Ovary (tissue), 9 donors: Measurements from ENCODE around the gene AKR1B1. TPM values are rescaled to one million over a fixed set of nuclear protein-coding genes. Genes with fewer than 3 reads are reported as not detected.

Experiments used
- DNase-seq, 5 donors: peaks; one replicate each; pipeline ENCODE4 v3.0.0-alpha.2; 2019 to 2020
- H3K27ac ChIP-seq, 2 donors: fragments of 200-600 bp; one replicate each; pipeline versions ENCODE4 v1.5.1 to v1.8.0; 2019 to 2022
- H3K27me3 ChIP-seq: fragments of 200-600 bp; one replicate; pipeline ENCODE4 v1.8.0; 2022
- H3K36me3 ChIP-seq: fragments of 200-600 bp; sonication (generic); one replicate; pipeline ENCODE4 v1.5.1; 2019
- H3K4me1 ChIP-seq: one replicate; pipeline ENCODE4 v1.8.1; 2013; ENCODE audit warnings: mild to moderate bottlenecking, moderate library complexity; ENCODE audit not compliant: insufficient read depth
- H3K4me3 ChIP-seq: fragments of 200-600 bp; sonication (generic); one replicate; pipeline ENCODE4 v1.5.1; 2017
- H3K9me3 ChIP-seq, 2 donors: fragments of 200-600 bp in 1 of 2; sonication (generic) in 1 of 2; one replicate each; pipeline versions ENCODE4 v1.5.1 to v1.8.1; 2013 to 2019; ENCODE audit warnings: mild to moderate bottlenecking in 1 of 2, moderate library complexity in 1 of 2
- EP300 ChIP-seq: sonication (generic); formaldehyde crosslinking; IDR thresholded peaks from one replicate; pipeline ENCODE4 v1.6.1; 2017; ENCODE audit warnings: antibody characterized with exemption
- POLR2A ChIP-seq: fragments of 450-650 bp; IDR thresholded peaks from one replicate; pipeline ENCODE4 v1.6.1; 2017; ENCODE audit warnings: antibody characterized with exemption, mild to moderate bottlenecking, moderate library complexity
- WGBS, 3 donors: extraction: QIAGEN DNeasy Blood & Tissue Kit in 1 of 3; methylation state at CpG; one replicate each; pipeline versions ENCODE4 v1.1.5 to v1.1.7; 2013 to 2017; 5-methylcytosine and 5-hydroxymethylcytosine counted together
- intact Hi-C, 4 donors: fragments of 100-400 bp; cut with DNase I; formaldehyde crosslinking; loops; one replicate each; pipeline versions ENCODE4 v1.11.0 to v1.15.1; 2022 to 2023
- polyA plus RNA-seq, 2 donors: library from polyadenylated mRNA; stranded (reverse); fragments of 200-250 nt in 1 of 2; fragments of 350-450 nt in 1 of 2; fragmentation: Illumina TruSeq in 1 of 2; extraction: RNeasy Lipid Tissue Mini Kit (QIAGEN cat#74804) in 1 of 2; gene quantifications; one replicate each; pipeline ENCODE4 v1.2.3, GENCODE V29; 2013 to 2014
- total RNA-seq, 7 donors: library from RNA; depleted of rRNA in 2 of 7; stranded (reverse); fragments of >200 nt in 2 of 7; fragmentation: NEBNext Ultra II Directional in 3 of 7; extraction: Animal tissue kit (Norgen Biotek cat#: 25700) in 3 of 7; gene quantifications; one replicate each; pipeline versions ENCODE4 v1.1.0 to v1.2.4, GENCODE V29; 2016 to 2023
- TF ChIP-seq, protein P1 (sequence below), 3 donors: fragments of 450-650 bp in 2 of 3; fragments of 200-600 bp in 1 of 3; IDR thresholded peaks; one replicate each; pipeline versions ENCODE4 v1.5.1 to v1.8.0; 2016 to 2022; ENCODE audit warnings: antibody characterized with exemption in 3 of 3, mild to moderate bottlenecking in 1 of 3
- donor health status: DM: no; HTN: no; CAD: no; lungs with moderate emphysema.
- donor health status: DM: no; HTN: no; CAD: no.
- donor health status: Bipolar disorder and iron deficiency.
- donor health status: DM: yes; HTN: yes; CAD: no.
- donor health status: DM: no; HTN: no; CAD: no.
- donor health status: DM: yes; HTN: yes; CAD: no.

The AKR1B1 gene
- total and polyA plus RNA-seq, 9 donors = 39.3 to 133 (median 80.8) TPM

DNA sequence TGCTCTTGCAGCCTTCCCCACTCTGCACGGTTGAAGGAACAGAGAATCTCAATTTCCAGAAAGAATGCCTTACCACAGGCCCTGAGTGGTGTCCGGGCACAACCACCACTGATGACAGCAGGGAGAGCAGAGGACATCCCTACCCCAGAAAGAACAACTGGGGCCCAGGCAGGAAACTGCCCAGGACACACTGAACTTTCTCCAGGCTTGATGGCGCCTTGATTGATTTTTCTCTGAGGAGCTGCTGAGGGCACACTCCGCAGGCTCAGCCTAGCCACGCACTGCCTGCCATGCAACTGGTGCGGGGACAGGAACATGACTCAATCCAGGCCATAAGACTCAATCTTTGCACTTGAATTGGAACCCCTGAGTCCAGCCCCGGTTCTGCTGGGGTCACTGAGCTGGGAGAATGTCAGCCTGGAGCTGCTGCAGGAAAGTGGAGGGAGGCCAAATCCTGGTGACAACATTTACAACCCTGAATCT is 5.9 kb downstream of the AKR1B1 start:
- no peak for DNase-seq
- H3K4me1 ChIP-seq = peaks cover 9% of the 10 kb centered on the region
- 74 to 77% (median 74%) methylated on average over 7 of the region's 7 CpGs for WGBS, 3 donors
- H3K27me3 ChIP-seq = no peaks in the 10 kb centered on the region
- no peak overlapping the region for H3K4me3 ChIP-seq
- TF ChIP-seq POLR2A = no peak
- TF ChIP-seq EP300 = no peak
- TF ChIP-seq, protein P1, sequence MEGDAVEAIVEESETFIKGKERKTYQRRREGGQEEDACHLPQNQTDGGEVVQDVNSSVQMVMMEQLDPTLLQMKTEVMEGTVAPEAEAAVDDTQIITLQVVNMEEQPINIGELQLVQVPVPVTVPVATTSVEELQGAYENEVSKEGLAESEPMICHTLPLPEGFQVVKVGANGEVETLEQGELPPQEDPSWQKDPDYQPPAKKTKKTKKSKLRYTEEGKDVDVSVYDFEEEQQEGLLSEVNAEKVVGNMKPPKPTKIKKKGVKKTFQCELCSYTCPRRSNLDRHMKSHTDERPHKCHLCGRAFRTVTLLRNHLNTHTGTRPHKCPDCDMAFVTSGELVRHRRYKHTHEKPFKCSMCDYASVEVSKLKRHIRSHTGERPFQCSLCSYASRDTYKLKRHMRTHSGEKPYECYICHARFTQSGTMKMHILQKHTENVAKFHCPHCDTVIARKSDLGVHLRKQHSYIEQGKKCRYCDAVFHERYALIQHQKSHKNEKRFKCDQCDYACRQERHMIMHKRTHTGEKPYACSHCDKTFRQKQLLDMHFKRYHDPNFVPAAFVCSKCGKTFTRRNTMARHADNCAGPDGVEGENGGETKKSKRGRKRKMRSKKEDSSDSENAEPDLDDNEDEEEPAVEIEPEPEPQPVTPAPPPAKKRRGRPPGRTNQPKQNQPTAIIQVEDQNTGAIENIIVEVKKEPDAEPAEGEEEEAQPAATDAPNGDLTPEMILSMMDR (IDR thresholded peaks at IDR 0.05) = no peak
- H3K36me3 ChIP-seq = no peaks in the 10 kb centered on the region
- intact Hi-C loops = no loop called here
- no peak overlapping the region for H3K27ac ChIP-seq
- no peaks in the 10 kb centered on the region for H3K9me3 ChIP-seq

DNA sequence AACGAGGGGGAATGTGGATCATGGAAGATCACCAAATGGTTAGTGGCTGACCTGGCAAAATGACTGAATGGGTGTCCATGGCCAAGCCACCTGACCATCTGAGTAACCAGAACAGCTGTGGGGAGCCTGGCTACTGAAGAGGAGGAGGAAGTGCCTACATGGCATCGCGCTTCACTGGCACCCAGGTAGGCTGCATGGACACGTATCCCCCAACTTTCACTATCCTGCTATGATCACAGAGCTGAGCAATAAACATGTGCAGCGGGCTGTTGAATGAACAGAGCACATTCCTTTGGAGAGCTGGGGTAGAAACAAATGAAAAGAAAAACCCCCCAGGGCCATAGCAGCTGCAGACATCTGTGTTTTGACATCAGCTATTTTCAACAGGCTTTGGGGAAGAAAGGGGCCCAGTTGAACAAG is 6.5 kb downstream of the AKR1B1 start:
- DNase-seq = no peak
- TF ChIP-seq EP300 (no peak), POLR2A (no peak)
- TF ChIP-seq, protein P1 (IDR thresholded peaks at IDR 0.05) = no peak
- intact Hi-C loops = no loop called here
- Histone ChIP-seq H3K36me3 (no peaks in the 10 kb centered on the region), H3K4me1 (peaks cover 6% of the 10 kb centered on the region), H3K27me3 (no peaks in the 10 kb centered on the region), H3K9me3 (no peaks in the 10 kb centered on the region), H3K4me3 (no peak overlapping the region), H3K27ac (no peak overlapping the region)
- 30 to 59% (median 54%) methylated on average over 5 of the region's 5 CpGs for WGBS, 3 donors

DNA sequence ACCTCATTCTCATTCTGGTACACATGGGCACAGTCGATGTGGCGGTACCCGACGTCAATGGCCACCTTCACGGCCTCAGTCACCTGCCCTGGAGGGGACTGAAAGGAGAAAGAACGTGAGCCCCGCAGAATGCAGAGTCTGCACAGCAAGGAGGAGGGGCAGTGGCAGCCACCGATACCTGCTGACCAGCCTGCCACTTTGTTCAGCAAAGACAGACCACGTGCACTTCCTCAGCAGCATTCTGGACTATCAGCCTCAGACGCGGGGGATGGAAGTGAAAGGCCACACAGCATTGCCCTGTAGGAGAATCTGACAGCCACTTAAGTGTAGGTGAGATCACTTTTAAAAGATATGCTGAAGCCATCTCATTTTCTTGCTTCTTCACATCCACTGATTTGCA is 7.2 kb downstream of the AKR1B1 start:
- Histone ChIP-seq H3K27ac (no peak overlapping the region), H3K36me3 (no peaks in the 10 kb centered on the region), H3K4me3 (no peak overlapping the region), H3K27me3 (no peaks in the 10 kb centered on the region), H3K4me1 (peaks cover 6% of the 10 kb centered on the region), H3K9me3 (no peaks in the 10 kb centered on the region)
- TF ChIP-seq POLR2A = no peak
- 75 to 85% (median 79%) methylated on average over 11 of the region's 11 CpGs for WGBS, 3 donors
- DNase-seq = no peak
- intact Hi-C loops = no loop called here

DNA sequence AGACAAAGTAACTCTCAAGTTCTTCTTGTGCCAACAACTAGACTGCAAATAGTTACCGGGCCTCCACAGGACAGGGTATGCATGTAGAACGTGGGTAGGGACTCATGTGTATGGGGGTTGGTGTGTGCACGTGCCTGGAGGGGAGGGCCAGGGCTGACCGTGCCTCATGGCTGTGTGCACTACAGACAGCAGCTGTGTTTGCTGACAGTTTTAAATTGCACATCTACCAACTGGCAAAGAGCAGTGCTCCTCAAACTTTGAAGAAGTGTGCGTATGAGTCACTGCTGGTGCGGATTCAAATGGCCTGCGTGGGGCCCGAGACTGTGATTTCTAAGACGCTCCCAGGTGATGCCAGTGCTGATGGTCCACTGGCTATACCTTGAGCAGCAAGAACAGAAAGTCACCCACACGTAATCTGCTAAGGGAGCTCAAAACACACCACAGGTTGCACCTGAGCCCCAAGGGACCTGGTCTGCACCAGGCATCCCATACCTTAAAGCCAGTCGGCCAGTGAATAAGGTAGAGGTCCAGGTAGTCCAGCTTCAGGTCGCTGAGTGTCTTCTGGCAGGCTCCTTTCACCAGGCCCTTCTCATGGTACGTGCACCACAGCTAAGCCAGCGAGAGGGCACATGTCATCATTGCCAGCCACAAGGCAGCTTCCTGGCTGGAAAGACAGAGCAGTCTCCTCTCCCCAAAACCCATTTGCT is 8.5 kb downstream of the AKR1B1 start:
- H3K4me3 ChIP-seq = no peak overlapping the region
- DNase-seq = no peak
- intact Hi-C loops = no loop called here
- H3K9me3 ChIP-seq = no peaks in the 10 kb centered on the region
- WGBS, 3 donors = 90 to 93% (median 91%) methylated on average over 14 of the region's 14 CpGs
- no peak overlapping the region for H3K27ac ChIP-seq
- H3K4me1 ChIP-seq = peaks cover 6% of the 10 kb centered on the region
- no peaks in the 10 kb centered on the region for H3K36me3 ChIP-seq
- TF ChIP-seq POLR2A (no peak), EP300 (no peak)
- TF ChIP-seq, protein P1 (IDR thresholded peaks at IDR 0.05) = no peak
- H3K27me3 ChIP-seq = no peaks in the 10 kb centered on the region

DNA sequence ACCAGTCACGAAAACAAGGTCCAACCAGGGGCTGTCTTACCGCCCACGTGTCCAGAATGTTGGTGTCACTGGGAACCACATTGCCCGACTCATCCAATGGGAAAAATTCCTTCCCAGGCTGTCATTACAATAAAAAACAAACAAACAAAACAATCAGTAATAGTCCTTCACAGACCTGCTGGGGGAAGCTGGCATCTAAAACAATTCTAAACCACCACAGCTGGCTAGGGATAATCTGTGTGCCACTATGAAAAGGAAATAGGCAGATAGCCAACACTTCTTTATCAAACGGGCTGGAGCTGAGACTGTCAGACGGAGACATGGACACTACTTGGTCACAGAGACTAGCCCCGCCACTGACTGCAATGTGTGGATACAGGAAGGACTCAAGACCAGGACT is 9.2 kb downstream of the AKR1B1 start:
- no peak for DNase-seq
- Histone ChIP-seq H3K9me3 (no peaks in the 10 kb centered on the region), H3K36me3 (no peaks in the 10 kb centered on the region), H3K27ac (no peak overlapping the region), H3K4me1 (peaks cover 4% of the 10 kb centered on the region), H3K27me3 (no peaks in the 10 kb centered on the region), H3K4me3 (no peak overlapping the region)
- TF ChIP-seq, protein P1 (IDR thresholded peaks at IDR 0.05) = no peak
- TF ChIP-seq POLR2A = no peak
- no peak for TF ChIP-seq EP300
- intact Hi-C loops = no loop called here
- 72 to 89% (median 75%) methylated on average over 7 of the region's 7 CpGs for WGBS, 3 donors
